Suprapubic skin (tissue), 3 donors: ENCODE results near the gene CIITA.

ENCODE experiments used
- POLR2A ChIP-seq, 2 donors: fragments of 450-650 bp; IDR thresholded peaks; one replicate each; pipeline ENCODE4 v1.6.1; 2017; ENCODE audit warnings: antibody characterized with exemption in 2 of 2, mild to moderate bottlenecking in 2 of 2, moderate library complexity in 2 of 2
- TF ChIP-seq, protein P1 (sequence below), 2 donors: fragments of 200-600 bp in 1 of 2; fragments of 450-650 bp in 1 of 2; sonication (generic) in 1 of 2; IDR thresholded peaks; one replicate each; pipeline ENCODE4 v1.5.1; 2016 to 2019; ENCODE audit warnings: antibody characterized with exemption in 2 of 2, mild to moderate bottlenecking in 1 of 2, moderate library complexity in 1 of 2

DNA sequence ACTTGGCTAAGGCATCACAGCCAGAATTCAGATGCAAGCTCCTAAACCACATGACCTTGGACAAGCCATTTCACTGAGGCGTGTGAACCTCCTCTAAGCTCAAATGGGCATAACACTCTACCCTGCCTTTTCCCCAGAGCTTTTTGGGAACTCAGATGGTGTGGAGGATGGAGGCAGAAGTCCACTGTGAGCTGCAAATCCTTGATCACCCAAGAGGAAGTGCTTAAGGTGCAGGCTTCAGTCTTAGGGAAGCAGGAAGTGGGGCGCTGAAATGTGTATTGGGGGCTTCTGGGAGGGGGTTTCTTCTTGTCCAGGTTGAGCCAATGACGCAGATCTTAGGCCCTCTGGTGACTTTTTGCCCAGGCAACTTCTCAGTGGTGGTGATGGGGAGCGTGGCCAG is 12.9 kb downstream of the CIITA start:
- TF ChIP-seq POLR2A (IDR thresholded peaks at IDR 0.05), result no peak
- TF ChIP-seq, protein P1, sequence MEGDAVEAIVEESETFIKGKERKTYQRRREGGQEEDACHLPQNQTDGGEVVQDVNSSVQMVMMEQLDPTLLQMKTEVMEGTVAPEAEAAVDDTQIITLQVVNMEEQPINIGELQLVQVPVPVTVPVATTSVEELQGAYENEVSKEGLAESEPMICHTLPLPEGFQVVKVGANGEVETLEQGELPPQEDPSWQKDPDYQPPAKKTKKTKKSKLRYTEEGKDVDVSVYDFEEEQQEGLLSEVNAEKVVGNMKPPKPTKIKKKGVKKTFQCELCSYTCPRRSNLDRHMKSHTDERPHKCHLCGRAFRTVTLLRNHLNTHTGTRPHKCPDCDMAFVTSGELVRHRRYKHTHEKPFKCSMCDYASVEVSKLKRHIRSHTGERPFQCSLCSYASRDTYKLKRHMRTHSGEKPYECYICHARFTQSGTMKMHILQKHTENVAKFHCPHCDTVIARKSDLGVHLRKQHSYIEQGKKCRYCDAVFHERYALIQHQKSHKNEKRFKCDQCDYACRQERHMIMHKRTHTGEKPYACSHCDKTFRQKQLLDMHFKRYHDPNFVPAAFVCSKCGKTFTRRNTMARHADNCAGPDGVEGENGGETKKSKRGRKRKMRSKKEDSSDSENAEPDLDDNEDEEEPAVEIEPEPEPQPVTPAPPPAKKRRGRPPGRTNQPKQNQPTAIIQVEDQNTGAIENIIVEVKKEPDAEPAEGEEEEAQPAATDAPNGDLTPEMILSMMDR (IDR thresholded peaks at IDR 0.05), result no peak
